ENCODE measurements around the gene CADPS2. TPM values are rescaled to one million over a fixed set of nuclear protein-coding genes. Genes with fewer than 3 reads are reported as not detected.

The CADPS2 gene
- polyA plus RNA-seq, 1 donor (not counting 4 experiments of a cell fraction or from before 2014, with no cell fraction given), result 0.35 TPM

- Histone ChIP-seq H3K9ac (ENCODE audit: control insufficient read depth, extremely low read depth, insufficient read depth, low read length) (no peak overlapping the region), H3K9me3 (ENCODE audit: control insufficient read depth, low read depth, low read length) (no peaks in the 10 kb centered on the region), H3K79me2 (ENCODE audit: control insufficient read depth, insufficient read depth, low read length) (no peaks in the 10 kb centered on the region), H2AFZ (ENCODE audit: control insufficient read depth, low read length) (no peak overlapping the region), H3K4me2 (ENCODE audit: control insufficient read depth, extremely low read depth, insufficient read depth, low read depth, low read length) (no peak overlapping the region), H3K36me3 (ENCODE audit: control insufficient read depth in 2 of 2, extremely low read depth in 1 of 2, insufficient read depth in 2 of 2, low read length in 2 of 2) (no peaks in the 10 kb centered on the region), H3K27me3 (ENCODE audit: control insufficient read depth, extremely low read depth, insufficient read depth, low read length) (no peaks in the 10 kb centered on the region), H3K27ac (ENCODE audit: control insufficient read depth, insufficient read depth, low read length) (no peak overlapping the region), H4K20me1 (ENCODE audit: control insufficient read depth, extremely low read depth, insufficient read depth, low read length) (no peaks in the 10 kb centered on the region), H3K4me1 (ENCODE audit: control insufficient read depth, extremely low read depth, insufficient read depth, low read length) (no peaks in the 10 kb centered on the region), H3K4me3 (ENCODE audit: control insufficient read depth in 2 of 3, extremely low read depth in 1 of 3, insufficient read depth in 2 of 3, low read depth in 1 of 3, low read length in 3 of 3) (no peak overlapping the region), H3K9me1 (ENCODE audit: control insufficient read depth, extremely low read depth, insufficient read depth, low read length) (no peaks in the 10 kb centered on the region)
- no peak for FAIRE-seq
- dilution Hi-C loops (cut with MboI; ENCODE audit: extremely low pct_ligation_motif_present, low sequenced_read_pairs), result no loop called here
- no peak for DNase-seq (ENCODE audit: low read depth, low spot score)
- no peak for TF ChIP-seq EZH2 (IDR thresholded peaks at IDR 0.05; ENCODE audit: low read length)
- TF ChIP-seq CTCF (optimal IDR thresholded peaks at IDR 0.05 in 1 of 3, IDR thresholded peaks at IDR 0.05 in 1 of 3, conservative IDR thresholded peaks at IDR 0.05 in 1 of 3; ENCODE audit: extremely low read depth in 1 of 3, insufficient read depth in 2 of 3, low read length in 3 of 3), result no peak
These were observed 158.5 kb downstream of the CADPS2 start for GRCh38 chr7:122727759-122728158.

- no peaks in the 10 kb centered on the region for H3K79me2 ChIP-seq (ENCODE audit: control insufficient read depth, insufficient read depth, low read length)
- no peak overlapping the region for H3K4me3 ChIP-seq (ENCODE audit: control insufficient read depth in 2 of 3, extremely low read depth in 1 of 3, insufficient read depth in 2 of 3, low read depth in 1 of 3, low read length in 3 of 3)
- H4K20me1 ChIP-seq (ENCODE audit: control insufficient read depth, extremely low read depth, insufficient read depth, low read length), result no peaks in the 10 kb centered on the region
- H3K9me1 ChIP-seq (ENCODE audit: control insufficient read depth, extremely low read depth, insufficient read depth, low read length), result no peaks in the 10 kb centered on the region
- H3K27me3 ChIP-seq (ENCODE audit: control insufficient read depth, extremely low read depth, insufficient read depth, low read length), result no peaks in the 10 kb centered on the region
- H2AFZ ChIP-seq (ENCODE audit: control insufficient read depth, low read length), result no peak overlapping the region
- H3K4me2 ChIP-seq (ENCODE audit: control insufficient read depth, extremely low read depth, insufficient read depth, low read depth, low read length), result no peak overlapping the region
- H3K4me1 ChIP-seq (ENCODE audit: control insufficient read depth, extremely low read depth, insufficient read depth, low read length), result no peaks in the 10 kb centered on the region
- dilution Hi-C loops (cut with MboI; ENCODE audit: extremely low pct_ligation_motif_present, low sequenced_read_pairs), result no loop called here
- no peaks in the 10 kb centered on the region for H3K36me3 ChIP-seq (ENCODE audit: control insufficient read depth in 2 of 2, extremely low read depth in 1 of 2, insufficient read depth in 2 of 2, low read length in 2 of 2)
- no peak for TF ChIP-seq CTCF (optimal IDR thresholded peaks at IDR 0.05 in 1 of 3, IDR thresholded peaks at IDR 0.05 in 1 of 3, conservative IDR thresholded peaks at IDR 0.05 in 1 of 3; ENCODE audit: extremely low read depth in 1 of 3, insufficient read depth in 2 of 3, low read length in 3 of 3)
- no peak for TF ChIP-seq EZH2 (IDR thresholded peaks at IDR 0.05; ENCODE audit: low read length)
- DNase-seq (ENCODE audit: low read depth, low spot score), result no peak
- FAIRE-seq, result no peak
- no peaks in the 10 kb centered on the region for H3K9me3 ChIP-seq (ENCODE audit: control insufficient read depth, low read depth, low read length)
- no peak overlapping the region for H3K27ac ChIP-seq (ENCODE audit: control insufficient read depth, insufficient read depth, low read length)
- no peak overlapping the region for H3K9ac ChIP-seq (ENCODE audit: control insufficient read depth, extremely low read depth, insufficient read depth, low read length)
These were observed 158.9 kb downstream of the CADPS2 start for GRCh38 chr7:122727354-122727753.

All from keratinocyte (primary cell).